ENCODE results near the gene HLA-DOA. TPM values are rescaled to one million over a fixed set of nuclear protein-coding genes. Genes with fewer than 3 reads are reported as not detected.

HLA-DOA gene
- polyA plus RNA-seq, 3 donors, result 3.8 to 4.8 (median 4.2) TPM

DNA sequence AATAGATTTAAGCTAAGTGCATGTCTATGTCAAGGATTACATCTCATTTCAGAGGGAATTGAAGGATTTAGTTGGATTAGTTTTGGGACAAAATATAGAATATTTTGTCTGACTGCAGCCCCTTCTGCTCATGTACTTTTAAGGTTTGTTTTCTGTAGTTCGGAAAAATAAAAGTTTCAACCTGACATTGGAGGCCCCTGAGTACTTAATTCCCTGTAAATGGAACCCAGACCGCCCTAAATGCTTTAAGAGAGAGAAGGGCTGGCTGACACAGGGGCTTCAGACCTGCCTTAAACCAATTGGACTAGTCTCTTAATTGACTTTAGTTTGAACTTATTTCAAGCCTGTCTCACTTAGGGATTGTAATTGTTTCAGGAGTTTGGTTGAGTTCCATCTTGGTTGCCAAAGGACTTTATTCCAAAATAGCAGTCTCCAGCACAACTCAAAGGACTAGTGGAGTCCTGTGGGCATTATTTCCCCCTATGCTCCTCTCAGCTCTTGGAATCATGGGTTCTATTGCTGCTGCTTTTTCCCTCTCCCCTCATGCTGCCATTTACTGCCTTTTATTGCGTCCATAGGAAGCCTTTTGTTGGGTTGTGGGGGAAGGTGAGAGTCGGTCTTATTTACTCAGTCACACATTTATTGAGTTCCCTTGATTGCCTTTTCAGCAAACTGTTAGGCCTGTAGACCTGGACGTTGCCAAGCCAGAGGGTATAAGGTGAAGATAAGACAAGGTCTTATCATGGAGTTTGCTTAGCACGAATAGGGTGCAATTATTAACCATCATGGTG lies 26.5 kb downstream of the HLA-DOA start:
- DNase-seq (ENCODE audit: extremely low read depth in 1 of 11, low read depth in 9 of 11, low spot score in 4 of 11), result no peak

DNA sequence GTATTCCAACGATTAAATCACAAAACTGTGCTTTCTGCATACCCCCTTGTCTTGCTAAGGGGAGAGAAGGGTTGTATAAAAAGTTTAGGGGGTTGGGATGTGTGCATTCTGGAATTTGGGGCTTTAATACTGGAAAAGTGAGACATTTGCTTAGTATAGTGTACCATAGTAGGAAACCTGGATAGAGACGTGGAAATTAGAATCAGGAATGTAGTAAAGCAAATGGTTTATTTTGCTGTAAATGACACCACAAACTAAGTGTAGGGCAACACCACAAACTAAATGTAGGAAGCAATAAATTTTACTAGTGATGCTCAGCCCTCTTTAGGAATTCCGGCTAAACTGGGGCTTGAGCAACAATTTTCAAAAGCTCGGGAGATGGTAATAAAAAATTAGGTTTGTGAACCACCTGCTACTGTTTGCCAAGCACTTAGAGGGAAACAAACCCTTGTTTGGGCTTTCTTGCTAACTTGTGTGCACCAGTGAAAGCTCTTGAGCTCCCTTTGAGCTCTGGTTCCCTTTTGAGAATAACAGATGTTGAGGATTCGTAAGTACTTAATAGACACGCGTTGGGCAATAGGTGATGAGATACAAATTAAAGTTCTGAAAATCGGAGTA lies 27.2 kb downstream of the HLA-DOA start:
- DNase-seq (ENCODE audit: extremely low read depth in 1 of 11, low read depth in 9 of 11, low spot score in 4 of 11), result no peak

DNA sequence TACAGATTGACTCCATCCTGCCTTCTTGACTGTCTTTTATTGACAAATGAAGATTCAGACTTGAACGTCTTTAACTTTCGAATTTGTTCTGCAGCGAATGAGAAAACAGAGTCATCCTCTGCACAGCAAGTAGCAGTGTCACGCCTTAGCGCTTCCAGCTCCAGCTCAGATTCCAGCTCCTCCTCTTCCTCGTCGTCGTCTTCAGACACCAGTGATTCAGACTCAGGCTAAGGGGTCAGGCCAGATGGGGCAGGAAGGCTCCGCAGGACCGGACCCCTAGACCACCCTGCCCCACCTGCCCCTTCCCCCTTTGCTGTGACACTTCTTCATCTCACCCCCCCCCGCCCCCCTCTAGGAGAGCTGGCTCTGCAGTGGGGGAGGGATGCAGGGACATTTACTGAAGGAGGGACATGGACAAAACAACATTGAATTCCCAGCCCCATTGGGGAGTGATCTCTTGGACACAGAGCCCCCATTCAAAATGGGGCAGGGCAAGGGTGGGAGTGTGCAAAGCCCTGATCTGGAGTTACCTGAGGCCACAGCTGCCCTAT lies 28.8 kb downstream of the HLA-DOA start:
- no peak for DNase-seq (ENCODE audit: extremely low read depth in 1 of 11, low read depth in 9 of 11, low spot score in 4 of 11)

DNA sequence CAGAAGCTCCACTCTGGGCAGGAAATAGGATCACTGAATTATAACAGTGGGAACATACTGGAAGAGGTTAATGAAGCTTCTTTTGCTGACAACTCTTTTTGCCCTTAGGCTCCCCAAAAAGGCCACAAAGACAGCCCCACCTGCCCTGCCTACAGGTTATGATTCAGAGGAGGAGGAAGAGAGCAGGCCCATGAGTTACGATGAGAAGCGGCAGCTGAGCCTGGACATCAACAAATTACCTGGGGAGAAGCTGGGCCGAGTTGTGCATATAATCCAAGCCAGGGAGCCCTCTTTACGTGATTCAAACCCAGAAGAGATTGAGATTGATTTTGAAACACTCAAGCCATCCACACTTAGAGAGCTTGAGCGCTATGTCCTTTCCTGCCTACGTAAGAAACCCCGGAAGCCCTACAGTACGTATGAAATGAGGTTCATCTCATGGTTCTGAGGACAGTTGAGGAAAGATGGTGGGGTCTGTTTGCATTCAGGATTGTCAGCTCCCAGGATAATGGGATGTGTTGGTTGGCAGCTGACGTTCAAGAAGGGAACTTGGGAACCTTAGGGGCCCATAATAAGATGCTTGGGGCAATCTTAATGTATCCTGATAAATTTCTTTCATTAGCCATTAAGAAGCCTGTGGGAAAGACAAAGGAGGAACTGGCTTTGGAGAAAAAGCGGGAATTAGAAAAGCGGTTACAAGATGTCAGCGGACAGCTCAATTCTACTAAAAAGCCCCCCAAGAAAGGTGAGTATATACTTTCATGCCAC lies 29.5 kb downstream of the HLA-DOA start:
- DNase-seq (ENCODE audit: extremely low read depth in 1 of 11, low read depth in 9 of 11, low spot score in 4 of 11), result no peak

DNA sequence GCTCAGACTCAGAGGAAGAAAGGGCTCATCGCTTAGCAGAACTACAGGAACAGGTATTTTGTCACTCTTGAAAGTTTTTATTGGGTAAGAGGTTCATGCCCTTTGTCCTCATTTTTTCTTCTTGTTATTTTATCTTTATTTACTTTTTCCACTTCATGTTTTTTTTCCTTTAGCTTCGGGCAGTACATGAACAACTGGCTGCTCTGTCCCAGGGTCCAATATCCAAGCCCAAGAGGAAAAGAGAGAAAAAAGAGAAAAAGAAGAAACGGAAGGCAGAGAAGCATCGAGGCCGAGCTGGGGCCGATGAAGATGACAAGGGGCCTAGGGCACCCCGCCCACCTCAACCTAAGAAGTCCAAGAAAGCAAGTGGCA lies 31.5 kb downstream of the HLA-DOA start:
- DNase-seq (ENCODE audit: extremely low read depth in 1 of 11, low read depth in 9 of 11, low spot score in 4 of 11), result no peak

DNA sequence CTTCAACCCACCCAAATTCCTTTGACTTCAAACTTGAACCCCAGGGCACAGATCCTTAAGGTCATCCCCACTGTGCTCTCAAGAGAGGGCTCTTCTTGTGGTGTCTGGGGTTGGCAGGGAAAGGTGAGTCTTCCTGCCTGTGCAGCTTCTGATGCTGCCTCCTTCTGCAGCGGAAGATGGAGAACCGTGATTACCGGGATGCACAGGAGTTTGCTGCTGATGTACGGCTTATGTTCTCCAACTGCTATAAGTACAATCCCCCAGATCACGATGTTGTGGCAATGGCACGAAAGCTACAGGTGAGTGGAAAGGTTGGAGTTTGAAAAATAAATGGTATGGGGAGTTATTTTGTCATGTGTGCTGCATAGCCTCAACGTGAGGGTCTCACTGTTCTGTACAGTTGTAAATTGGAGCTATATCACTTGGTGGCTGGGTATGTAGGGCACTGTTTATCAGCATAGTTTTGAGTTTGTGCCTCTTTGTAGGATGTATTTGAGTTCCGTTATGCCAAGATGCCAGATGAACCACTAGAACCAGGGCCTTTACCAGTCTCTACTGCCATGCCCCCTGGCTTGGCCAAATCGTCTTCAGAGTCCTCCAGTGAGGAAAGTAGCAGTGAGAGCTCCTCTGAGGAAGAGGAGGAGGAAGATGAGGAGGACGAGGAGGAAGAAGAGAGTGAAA lies 32.0 kb downstream of the HLA-DOA start:
- no peak for DNase-seq (ENCODE audit: extremely low read depth in 1 of 11, low read depth in 9 of 11, low spot score in 4 of 11)

DNA sequence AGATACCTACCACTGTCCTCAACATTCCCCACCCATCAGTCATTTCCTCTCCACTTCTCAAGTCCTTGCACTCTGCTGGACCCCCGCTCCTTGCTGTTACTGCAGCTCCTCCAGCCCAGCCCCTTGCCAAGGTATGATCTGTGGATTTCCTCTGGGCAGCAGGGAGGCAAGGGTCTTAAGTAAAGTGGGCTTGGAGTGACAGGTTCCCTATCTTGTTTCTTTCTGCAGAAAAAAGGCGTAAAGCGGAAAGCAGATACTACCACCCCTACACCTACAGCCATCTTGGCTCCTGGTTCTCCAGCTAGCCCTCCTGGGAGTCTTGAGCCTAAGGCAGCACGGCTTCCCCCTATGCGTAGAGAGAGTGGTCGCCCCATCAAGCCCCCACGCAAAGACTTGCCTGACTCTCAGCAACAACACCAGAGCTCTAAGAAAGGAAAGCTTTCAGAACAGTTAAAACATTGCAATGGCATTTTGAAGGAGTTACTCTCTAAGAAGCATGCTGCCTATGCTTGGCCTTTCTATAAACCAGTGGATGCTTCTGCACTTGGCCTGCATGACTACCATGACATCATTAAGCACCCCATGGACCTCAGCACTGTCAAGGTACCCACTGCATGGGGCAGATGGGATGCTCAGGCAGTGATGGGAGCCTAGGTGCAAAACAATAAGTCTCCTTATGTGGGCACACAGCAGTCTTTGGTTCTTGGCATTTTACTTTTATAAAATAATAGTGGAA lies 32.9 kb downstream of the HLA-DOA start:
- DNase-seq (ENCODE audit: extremely low read depth in 1 of 11, low read depth in 9 of 11, low spot score in 4 of 11), result no peak

DNA sequence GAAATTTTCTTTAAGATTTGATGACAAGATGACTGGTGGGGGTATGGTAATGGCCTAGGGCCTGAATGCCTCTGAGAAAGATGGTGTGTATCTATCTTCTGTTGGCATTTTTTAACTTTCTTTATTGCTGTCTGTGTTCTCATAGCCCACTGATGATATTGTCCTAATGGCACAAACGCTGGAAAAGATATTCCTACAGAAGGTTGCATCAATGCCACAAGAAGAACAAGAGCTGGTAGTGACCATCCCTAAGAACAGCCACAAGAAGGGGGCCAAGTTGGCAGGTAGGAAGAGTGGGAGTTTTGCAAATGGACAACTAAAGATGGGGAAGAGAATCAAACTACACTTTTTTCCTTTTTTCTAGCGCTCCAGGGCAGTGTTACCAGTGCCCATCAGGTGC lies 33.5 kb downstream of the HLA-DOA start:
- no peak for DNase-seq (ENCODE audit: extremely low read depth in 1 of 11, low read depth in 9 of 11, low spot score in 4 of 11)

DNA sequence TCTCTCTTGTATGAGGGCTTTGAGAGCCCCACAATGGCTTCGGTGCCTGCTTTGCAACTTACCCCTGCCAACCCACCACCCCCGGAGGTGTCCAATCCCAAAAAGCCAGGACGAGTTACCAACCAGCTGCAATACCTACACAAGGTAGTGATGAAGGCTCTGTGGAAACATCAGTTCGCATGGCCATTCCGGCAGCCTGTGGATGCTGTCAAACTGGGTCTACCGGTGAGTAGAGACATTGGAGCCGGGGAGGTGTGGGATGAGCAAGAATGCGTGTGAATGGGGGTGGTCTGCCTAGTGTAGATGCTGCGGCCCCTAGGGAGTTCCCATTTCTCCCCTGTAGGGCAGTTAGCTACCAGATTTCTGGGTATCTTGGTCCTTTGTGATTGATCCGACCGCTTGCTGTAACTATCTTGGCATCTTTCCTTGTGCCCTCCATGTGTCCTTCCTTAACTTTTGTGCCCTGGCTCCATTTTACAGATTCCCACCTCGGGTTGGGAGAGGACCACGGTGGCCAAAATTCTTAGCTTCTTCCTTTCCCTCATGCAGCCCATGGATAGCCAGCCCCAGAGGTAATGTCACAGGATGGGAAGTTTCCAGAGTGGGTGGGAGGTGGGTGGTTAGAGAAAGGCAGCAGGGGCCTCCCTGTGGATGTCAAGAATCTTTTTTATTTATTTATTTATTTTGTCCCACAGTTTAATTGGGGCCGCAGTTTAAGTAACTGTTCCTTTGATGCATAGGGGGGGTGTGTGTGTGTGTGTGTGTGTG lies 34.7 kb downstream of the HLA-DOA start:
- DNase-seq (ENCODE audit: extremely low read depth in 1 of 11, low read depth in 9 of 11, low spot score in 4 of 11), result no peak

DNA sequence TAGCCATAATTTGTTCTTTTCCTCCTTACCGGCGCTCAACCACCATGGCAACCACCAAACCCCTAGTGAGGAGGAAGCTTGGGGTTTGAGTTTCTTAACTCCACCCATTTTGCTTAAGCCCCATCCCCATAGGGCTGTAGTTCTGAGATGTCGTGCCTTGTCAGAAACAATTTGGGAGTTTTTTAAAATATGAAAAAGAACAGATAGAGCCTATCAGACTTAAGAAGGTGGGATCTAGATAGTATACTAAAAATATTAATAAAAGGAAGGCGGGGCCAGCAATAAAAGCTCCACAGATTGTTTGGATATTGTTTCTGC lies 35.4 kb downstream of the HLA-DOA start:
- peak in 1 of 11 donors; percentile 39 for DNase-seq (ENCODE audit: extremely low read depth in 1 of 11, low read depth in 9 of 11, low spot score in 4 of 11)

DNA sequence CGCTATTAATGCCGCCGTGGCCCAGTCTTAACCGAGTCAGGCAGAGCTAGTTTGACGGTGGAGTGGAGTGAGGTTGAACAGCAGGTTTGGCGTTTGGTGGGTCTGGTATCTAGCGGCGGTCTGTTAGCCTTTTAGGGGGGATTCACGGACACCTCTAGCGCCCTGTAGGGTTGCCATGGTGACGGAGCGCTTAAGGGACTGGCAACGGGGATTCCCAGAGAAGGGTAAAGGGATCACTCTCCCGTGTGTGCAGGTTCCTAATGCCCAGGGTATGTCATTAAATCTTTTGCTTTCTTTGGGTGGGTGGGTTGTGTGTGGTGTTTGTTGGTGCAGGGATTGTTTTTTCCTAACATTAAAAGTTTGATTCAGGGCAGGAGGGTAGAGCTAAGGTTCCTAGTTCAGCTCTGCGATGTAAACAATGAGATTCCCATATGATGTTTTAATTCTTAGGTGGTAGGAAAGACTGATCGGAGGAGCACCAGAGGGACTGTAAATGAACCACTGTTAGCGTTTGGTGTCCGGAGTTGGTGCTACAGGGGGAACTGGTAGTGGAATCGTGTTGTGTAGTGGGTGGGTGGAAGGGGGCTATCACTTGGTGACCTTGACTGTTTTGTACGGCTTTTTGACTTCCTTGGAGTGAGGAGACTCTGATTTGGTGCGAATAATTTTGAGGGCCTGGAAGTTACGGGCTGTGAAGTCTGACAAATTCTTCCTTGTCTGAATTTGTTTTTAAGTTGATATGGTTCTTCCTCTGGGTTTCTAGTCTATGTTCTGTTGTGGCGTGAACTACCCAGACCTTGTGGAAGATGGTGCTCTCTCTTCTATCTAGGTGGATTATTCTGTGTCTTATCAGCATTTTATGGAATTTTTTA lies 36.0 kb downstream of the HLA-DOA start:
- peak in 3 of 11 donors; percentile 29 to 49 (median 36) for DNase-seq (ENCODE audit: extremely low read depth in 1 of 11, low read depth in 9 of 11, low spot score in 4 of 11)

DNA sequence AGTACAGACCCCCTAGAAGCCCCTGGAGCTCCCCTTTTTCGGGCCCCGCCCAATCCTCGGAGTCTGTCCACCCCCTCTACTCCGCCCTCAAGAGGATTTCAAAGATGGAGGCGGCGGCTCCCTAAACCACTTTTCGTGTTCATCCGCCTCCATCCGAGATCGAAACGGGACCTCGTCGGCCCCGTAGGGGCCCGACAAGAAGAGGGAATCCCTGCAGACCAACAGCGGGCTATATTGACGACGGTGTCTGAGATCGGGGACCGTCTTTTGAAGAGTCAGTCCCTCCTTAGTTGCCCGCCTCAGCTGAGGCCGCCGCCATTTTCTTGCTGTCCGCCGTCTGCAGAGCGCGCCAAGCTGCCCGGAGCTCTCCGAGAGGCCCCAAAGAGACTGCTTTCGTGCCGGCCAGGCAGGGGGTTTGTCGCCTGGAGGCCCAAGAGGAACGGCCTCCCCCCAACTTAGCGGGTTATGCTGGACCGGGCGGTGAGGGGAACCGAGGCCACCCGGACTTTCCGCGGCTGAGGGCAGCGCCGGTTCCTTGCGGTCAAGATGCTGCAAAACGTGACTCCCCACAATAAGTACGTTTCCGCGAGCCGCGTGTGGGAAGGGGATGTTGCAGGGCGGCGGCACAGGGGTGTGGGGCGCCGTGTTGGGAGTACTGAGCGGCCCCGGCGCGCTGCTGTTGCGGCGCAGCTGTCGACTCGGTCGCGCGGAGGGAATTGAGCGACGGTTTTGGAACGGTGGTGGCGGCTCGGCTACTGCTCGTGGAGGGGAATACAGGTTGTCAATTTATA lies 36.8 kb downstream of the HLA-DOA start:
- no peak for DNase-seq (ENCODE audit: extremely low read depth in 1 of 11, low read depth in 9 of 11, low spot score in 4 of 11)

DNA sequence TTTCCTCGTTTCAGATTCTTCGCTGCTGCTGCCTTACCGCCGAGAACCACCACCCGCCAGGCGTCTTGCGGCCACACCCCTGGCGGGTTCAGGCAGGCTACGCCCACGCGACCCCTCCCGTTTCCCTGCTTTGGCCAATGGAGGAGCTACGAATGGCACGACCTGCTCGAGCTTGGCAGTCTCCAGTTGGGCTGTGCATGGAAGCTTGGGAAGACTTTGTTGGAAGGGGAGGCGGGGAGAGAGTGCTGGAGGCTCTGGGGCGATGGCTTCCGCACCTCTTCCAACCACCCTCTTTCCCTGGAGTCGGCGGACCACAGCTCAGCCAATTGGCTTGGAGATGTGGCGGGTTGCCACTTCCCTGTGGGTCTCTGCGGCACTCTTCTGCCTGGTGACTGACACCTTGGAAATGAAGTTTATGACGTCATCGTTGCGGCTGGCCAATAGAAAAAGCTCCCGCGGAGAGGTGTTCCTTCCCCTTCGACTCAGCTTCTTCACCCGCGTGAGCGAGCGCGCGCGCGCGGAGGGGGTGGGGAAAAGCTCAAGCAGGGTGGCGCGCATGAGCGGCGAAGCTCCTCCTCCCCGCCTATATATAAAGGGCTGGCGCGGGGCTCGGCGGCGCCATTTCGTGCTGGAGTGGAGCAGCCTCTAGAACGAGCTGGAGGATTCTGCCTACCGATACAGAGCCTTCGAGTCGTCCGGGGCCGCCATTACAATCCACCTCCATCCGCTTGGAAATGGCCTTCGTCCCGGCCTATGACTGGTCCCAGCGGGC lies 37.6 kb downstream of the HLA-DOA start:
- DNase-seq (ENCODE audit: extremely low read depth in 1 of 11, low read depth in 9 of 11, low spot score in 4 of 11), result peak; percentile 100

DNA sequence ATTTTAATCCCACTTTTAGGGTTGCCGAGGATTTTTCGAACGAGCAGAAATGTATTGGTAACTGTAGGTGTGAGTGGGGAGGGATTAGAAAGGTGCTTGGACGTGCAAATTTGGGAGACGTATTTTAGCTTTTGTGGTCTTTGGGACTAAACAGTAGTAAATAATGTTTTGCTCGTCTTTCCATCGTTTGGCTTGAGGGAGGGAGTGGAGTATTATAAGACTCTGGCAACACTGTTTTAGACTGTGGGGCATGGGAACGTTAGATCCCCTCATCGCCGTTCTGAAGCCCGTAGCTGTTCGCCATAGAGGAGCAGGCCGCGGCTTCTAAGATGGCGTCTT lies 38.2 kb downstream of the HLA-DOA start:
- no peak for DNase-seq (ENCODE audit: extremely low read depth in 1 of 11, low read depth in 9 of 11, low spot score in 4 of 11)

DNA sequence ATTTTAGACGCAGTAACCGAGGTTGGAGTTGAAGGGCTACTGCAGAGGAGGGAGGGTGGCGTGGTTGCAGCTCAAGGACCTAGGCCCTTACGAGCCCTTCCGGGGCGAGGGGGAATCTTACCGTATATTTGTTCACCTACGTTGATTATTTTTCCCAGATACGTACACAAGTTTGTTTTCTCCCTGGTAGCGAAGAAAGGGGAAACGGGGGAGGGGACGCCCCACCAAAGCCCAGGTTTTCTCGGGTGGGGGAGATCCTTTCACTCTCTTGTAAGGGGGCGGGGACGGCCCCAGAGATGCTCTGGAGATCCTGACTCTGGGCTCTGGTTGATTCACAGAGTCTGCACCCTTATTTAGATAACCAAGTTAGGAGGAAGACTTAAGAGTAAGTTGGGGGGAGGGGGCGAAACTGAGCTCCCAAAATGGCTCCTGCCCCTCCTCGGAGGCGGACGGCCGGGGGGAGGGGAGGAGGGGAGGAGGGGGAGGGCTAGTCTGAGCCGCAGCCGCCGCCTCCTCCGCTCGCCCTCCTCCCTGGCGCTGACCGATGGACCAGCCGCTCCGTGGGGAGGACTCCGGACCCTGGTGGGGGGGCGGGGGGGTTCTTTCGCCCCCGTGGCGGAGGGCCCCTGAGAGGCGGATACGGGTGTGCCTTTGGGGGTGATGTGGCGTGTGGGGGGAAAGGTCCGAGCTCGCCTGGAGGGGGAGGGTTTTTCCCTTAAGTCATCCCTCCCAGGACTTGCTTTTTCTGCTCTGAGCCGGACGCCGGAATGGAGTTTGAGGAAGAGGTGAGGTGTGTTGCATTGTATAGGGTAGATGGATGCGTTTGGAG lies 38.8 kb downstream of the HLA-DOA start:
- peak in 9 of 11 donors; percentile 56 to 89 (median 82) for DNase-seq (ENCODE audit: extremely low read depth in 1 of 11, low read depth in 9 of 11, low spot score in 4 of 11)
